Transverse colon (tissue), 4 donors: ENCODE measurements around the gene MTO1. TPM values are rescaled to one million over a fixed set of nuclear protein-coding genes. Genes with fewer than 3 reads are reported as not detected.

ENCODE experiments used
- DNase-seq: peaks from one replicate; pipeline ENCODE4 v3.0.0-alpha.2; 2019
- H3K27ac ChIP-seq, 4 donors: fragments of 200-600 bp; sonication (generic); 2 replicates each; pipeline ENCODE4 v1.5.1; 2016 to 2018; ENCODE audit warnings: inconsistent platforms in 4 of 4
- H3K27me3 ChIP-seq: fragments of 200-600 bp; sonication (generic); 2 replicates; pipeline ENCODE4 v1.5.1; 2017; ENCODE audit warnings: inconsistent platforms
- H3K36me3 ChIP-seq, 4 donors: fragments of 200-600 bp; sonication (generic); 2 replicates each; pipeline ENCODE4 v1.5.1; 2017 to 2019; ENCODE audit warnings: inconsistent platforms in 4 of 4
- H3K4me1 ChIP-seq, 4 donors: fragments of 200-600 bp; sonication (generic); 2 replicates each; pipeline ENCODE4 v1.5.1; 2017 to 2020; ENCODE audit warnings: inconsistent platforms in 4 of 4
- H3K4me3 ChIP-seq, 4 donors: fragments of 200-600 bp; sonication (generic); 1 replicate in 1 of 4; 2 replicates in 3 of 4; pipeline versions ENCODE4 v1.5.1 to v1.6.1; 2017 to 2019; ENCODE audit warnings: inconsistent platforms in 4 of 4
- H3K9me3 ChIP-seq, 2 donors: fragments of 200-600 bp; sonication (generic); 2 replicates each; pipeline ENCODE4 v1.5.1; 2017 to 2019; ENCODE audit warnings: inconsistent platforms in 2 of 2
- CTCF ChIP-seq, 5 experiments: fragments of 200-600 bp in 3 of 5; fragments of 450-650 bp in 2 of 5; sonication (generic) in 3 of 5; IDR thresholded peaks; 1 replicate in 2 of 5; 2 replicates in 3 of 5; pipeline ENCODE4 v1.5.1; 2016 to 2017; ENCODE audit warnings: antibody characterized with exemption in 5 of 5, inconsistent platforms in 3 of 5, mild to moderate bottlenecking in 2 of 5, moderate library complexity in 1 of 5
- EP300 ChIP-seq: sonication (generic); formaldehyde crosslinking; IDR thresholded peaks from one replicate; pipeline ENCODE4 v1.6.1; 2017; ENCODE audit warnings: antibody characterized with exemption, low read depth
- POLR2A ChIP-seq: fragments of 450-650 bp; IDR thresholded peaks from one replicate; pipeline ENCODE4 v1.6.1; 2016; ENCODE audit warnings: antibody characterized with exemption, mild to moderate bottlenecking, moderate library complexity
- POLR2AphosphoS5 ChIP-seq, 3 donors: sonication (generic); formaldehyde crosslinking; IDR thresholded peaks; one replicate each; pipeline ENCODE4 v1.6.1; 2016; ENCODE audit warnings: antibody characterized with exemption in 3 of 3
- WGBS, 2 donors: methylation state at CpG; one replicate each; pipeline ENCODE4 v1.1.5; 2018; ENCODE audit warnings: low coverage in 1 of 2; 5-methylcytosine and 5-hydroxymethylcytosine counted together
- in situ Hi-C, 4 donors: fragments of 200-750 bp; cut with MboI; loops; one replicate each; pipeline versions ENCODE4 v1.15.0 to v1.15.1; 2017; ENCODE audit warnings: low sequenced_read_pairs in 3 of 4, low pct_ligation_motif_present in 1 of 4, low pct_unique_long_range_greater_than_20kb in 1 of 4
- intact Hi-C: fragments of 100-400 bp; cut with DNase I; formaldehyde crosslinking; loops from one replicate; pipeline ENCODE4 v1.15.1; 2023; ENCODE audit warnings: low total_unique reads
- total RNA-seq, 4 donors: library from RNA; depleted of rRNA; stranded (reverse); fragments of >200 nt; gene quantifications; one replicate each; pipeline ENCODE4 v1.1.0, GENCODE V29; 2016

Gene MTO1
- total RNA-seq, 4 donors from 2014 or later, result 9.6 to 27.7 (median 22.2) TPM

DNA sequence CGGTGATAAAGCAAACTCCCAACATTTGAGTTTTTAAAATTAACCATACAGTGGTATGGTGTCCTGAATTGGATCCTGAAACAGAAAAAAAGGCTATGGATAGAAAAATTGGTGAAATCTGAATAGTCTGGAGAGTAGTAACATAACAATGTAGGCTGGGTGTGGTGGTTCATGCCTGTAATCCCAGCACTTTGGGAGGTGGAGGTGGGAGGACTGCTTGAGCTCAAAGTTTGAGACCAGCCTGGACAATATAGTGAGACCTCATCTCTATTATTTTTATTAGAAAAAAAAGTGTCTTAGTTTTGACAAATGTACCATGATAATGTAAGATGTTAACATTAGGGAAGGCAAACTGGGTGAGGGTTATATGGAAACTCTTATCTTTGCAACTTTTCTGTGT is 48.3 kb downstream of the MTO1 start:
- in situ Hi-C loops, result loop anchor here (5.0 to 25.0 kb wide), 4 partner anchors 95 to 115 kb away; no protein-coding TSS in a partner anchor
- WGBS, 2 donors, result 100% methylated on average over 1 of the region's 1 CpG

DNA sequence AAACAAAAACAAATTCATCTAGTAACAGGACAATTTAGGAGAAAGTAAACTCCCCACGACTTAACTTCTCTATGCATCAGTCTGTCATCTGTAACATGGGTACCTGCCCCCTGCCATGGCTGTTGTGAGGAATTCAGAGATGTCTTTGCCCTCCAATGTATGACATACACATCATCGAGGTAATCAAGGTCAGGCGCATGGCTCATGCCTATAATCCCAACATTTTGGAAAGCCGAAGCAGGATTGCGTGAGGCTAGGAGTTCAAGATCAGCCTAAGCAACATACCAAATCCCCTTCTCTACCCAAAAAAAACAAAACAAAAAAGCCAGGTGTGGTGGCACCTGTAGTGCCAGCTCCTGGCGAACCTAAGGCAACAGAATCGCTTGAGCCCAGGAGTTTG is 50.3 kb downstream of the MTO1 start:
- DNase-seq, result no peak
- H3K4me3 ChIP-seq, result no peak overlapping the region
- in situ Hi-C loops (loop anchor here (5.0 to 25.0 kb wide), 3 partner anchors 93 to 101 kb away; no protein-coding TSS in a partner anchor), intact Hi-C loops (loop anchor here (2.0 kb wide), 1 partner anchor 99 kb away; no protein-coding TSS in a partner anchor)
- H3K27me3 ChIP-seq, result no peaks in the 10 kb centered on the region
- H3K4me1 ChIP-seq, result peaks cover 7 to 21% (median 11%) of the 10 kb centered on the region in 4 donors
- no peaks in the 10 kb centered on the region for H3K9me3 ChIP-seq
- TF ChIP-seq CTCF (IDR thresholded peaks at IDR 0.05) (no peak), POLR2A (no peak), POLR2AphosphoS5 (IDR thresholded peaks at IDR 0.05) (no peak), EP300 (no peak)
- peaks cover 0 to 10% (median 2%) of the 10 kb centered on the region in 4 donors for H3K36me3 ChIP-seq
- WGBS, 2 donors, result 85 to 88% methylated on average over 2 to 7 of the region's 7 CpGs
- H3K27ac ChIP-seq, result no peak overlapping the region

More for the DNA sequence above, 48.3 kb downstream of the MTO1 start:
- Histone ChIP-seq H3K27me3 (no peaks in the 10 kb centered on the region), H3K36me3 (peaks cover 0 to 5% (median 0%) of the 10 kb centered on the region in 4 donors), H3K9me3 (no peaks in the 10 kb centered on the region), H3K4me1 (peaks cover 0 to 3% (median 0%) of the 10 kb centered on the region in 4 donors), H3K4me3 (no peak overlapping the region), H3K27ac (no peak overlapping the region)
- DNase-seq, result no peak
- intact Hi-C loops, result no loop called here
- TF ChIP-seq POLR2AphosphoS5 (IDR thresholded peaks at IDR 0.05) (no peak), EP300 (no peak), POLR2A (no peak), CTCF (IDR thresholded peaks at IDR 0.05) (no peak)

DNA sequence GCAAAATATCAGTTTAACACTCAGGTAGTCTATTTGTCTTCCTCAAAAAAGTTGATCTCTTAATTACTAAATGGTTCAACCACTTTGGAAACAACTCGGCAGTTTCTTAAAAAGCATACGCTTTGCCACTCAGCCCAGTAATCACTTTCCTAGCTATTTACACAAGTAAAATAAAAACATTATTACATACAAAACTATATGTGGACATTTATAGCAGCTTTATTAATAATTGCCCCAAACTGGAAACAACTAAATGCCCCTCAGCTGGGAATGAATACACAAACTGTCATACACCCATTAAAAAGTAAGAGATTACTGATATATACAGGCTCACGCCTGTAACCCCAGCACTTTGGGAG is 51.9 kb downstream of the MTO1 start:
- Histone ChIP-seq H3K27me3 (no peaks in the 10 kb centered on the region), H3K4me3 (no peak overlapping the region), H3K9me3 (no peaks in the 10 kb centered on the region), H3K4me1 (peaks cover 16 to 35% (median 16%) of the 10 kb centered on the region in 4 donors), H3K36me3 (peaks cover 0 to 15% (median 9%) of the 10 kb centered on the region in 4 donors), H3K27ac (no peak overlapping the region)
- in situ Hi-C loops, result loop anchor here (5.0 to 25.0 kb wide), 3 partner anchors 91 to 99 kb away; no protein-coding TSS in a partner anchor
- intact Hi-C loops, result loop anchor here (2.0 kb wide), 1 partner anchor 97 kb away; no protein-coding TSS in a partner anchor
- TF ChIP-seq EP300 (no peak), CTCF (IDR thresholded peaks at IDR 0.05) (no peak), POLR2A (no peak), POLR2AphosphoS5 (IDR thresholded peaks at IDR 0.05) (no peak)
- WGBS, 2 donors, result 58 to 67% methylated on average over 2 to 3 of the region's 3 CpGs
- DNase-seq, result no peak

DNA sequence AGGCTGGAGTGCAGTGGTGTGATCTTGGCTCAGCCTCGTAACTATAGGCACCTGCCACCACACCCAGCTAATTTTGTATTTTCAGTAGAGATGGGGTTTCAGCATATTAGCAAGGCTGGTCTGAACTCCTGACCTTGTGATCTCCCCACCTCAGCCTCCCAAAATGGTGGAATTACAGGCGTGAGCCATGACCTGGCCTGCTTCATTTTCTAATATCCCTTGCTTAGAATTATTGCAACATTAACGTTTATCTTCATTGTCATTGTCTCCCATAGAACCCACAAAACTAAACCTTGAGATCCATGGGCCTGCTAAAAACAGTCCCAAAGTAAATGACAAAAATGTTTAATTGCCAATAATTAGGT is 53.2 kb downstream of the MTO1 start:
- no peaks in the 10 kb centered on the region for H3K27me3 ChIP-seq
- in situ Hi-C loops (loop anchor here (5.0 to 25.0 kb wide), 3 partner anchors 90 to 98 kb away; no protein-coding TSS in a partner anchor), intact Hi-C loops (no loop called here)
- H3K4me1 ChIP-seq, result peaks cover 19 to 46% (median 26%) of the 10 kb centered on the region in 4 donors
- H3K36me3 ChIP-seq, result peaks cover 0 to 22% (median 9%) of the 10 kb centered on the region in 4 donors
- no peak overlapping the region for H3K4me3 ChIP-seq
- H3K9me3 ChIP-seq, result no peaks in the 10 kb centered on the region
- 8 to 38% methylated on average over 2 to 3 of the region's 3 CpGs for WGBS, 2 donors
- DNase-seq, result no peak
- TF ChIP-seq CTCF (IDR thresholded peaks at IDR 0.05), result no peak
- peak in 1 of 3 donors; percentile 11 for TF ChIP-seq POLR2AphosphoS5 (IDR thresholded peaks at IDR 0.05)
- H3K27ac ChIP-seq, result peak overlapping the region; percentile 61 to 71 (median 64)
